ENCODE results near the gene CENPU.
A peak's percentile ranks its signal among the peaks of the same experiment; 100 is the strongest.

CENPU gene

GRCh38 chr4:184644553-184645307 is 89.2 kb downstream of the CENPU start:
- Histone ChIP-seq H3K27ac (ENCODE audit: extremely low read depth, low read depth, low read length) (peak overlapping the region; percentile 41), H3K4me1 (ENCODE audit: control insufficient read depth, insufficient read depth, low read length) (peaks cover 24% of the 10 kb centered on the region), H3K4me3 (ENCODE audit: low read depth, low read length) (no peak overlapping the region), H3K36me3 (ENCODE audit: control insufficient read depth in 2 of 2, insufficient read depth in 1 of 2, low read length in 2 of 2) (peaks cover 0 to 18% of the 10 kb centered on the region in 2 experiments; a peak in 2 of 3 replicates), H3K9me3 (ENCODE audit: control insufficient read depth, insufficient read depth, low read depth, low read length) (no peaks in the 10 kb centered on the region)
- TF ChIP-seq, protein P1, sequence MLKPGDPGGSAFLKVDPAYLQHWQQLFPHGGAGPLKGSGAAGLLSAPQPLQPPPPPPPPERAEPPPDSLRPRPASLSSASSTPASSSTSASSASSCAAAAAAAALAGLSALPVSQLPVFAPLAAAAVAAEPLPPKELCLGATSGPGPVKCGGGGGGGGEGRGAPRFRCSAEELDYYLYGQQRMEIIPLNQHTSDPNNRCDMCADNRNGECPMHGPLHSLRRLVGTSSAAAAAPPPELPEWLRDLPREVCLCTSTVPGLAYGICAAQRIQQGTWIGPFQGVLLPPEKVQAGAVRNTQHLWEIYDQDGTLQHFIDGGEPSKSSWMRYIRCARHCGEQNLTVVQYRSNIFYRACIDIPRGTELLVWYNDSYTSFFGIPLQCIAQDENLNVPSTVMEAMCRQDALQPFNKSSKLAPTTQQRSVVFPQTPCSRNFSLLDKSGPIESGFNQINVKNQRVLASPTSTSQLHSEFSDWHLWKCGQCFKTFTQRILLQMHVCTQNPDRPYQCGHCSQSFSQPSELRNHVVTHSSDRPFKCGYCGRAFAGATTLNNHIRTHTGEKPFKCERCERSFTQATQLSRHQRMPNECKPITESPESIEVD (tag by site-specific recombination; IDR thresholded peaks at IDR 0.05), result peak; percentile 73
- TF ChIP-seq ZNF184 (tag by site-specific recombination; IDR thresholded peaks at IDR 0.05) (0 out of 2 replicates have a peak, but pooled peaks have one; percentile 13), ZNF692 (tag by site-specific recombination; IDR thresholded peaks at IDR 0.05) (peak; percentile 22; the same call in 1 of the 2 replicates), HIC1 (tag by site-specific recombination; IDR thresholded peaks at IDR 0.05) (peak; percentile 41; the same call in 1 of the 2 replicates), MZF1 (tag by site-specific recombination; IDR thresholded peaks at IDR 0.05; ENCODE audit: borderline replicate concordance) (peak; percentile 63; the same call in 1 of the 2 replicates), ZNF610 (tag by site-specific recombination; IDR thresholded peaks at IDR 0.05; ENCODE audit: borderline replicate concordance) (no peak), ZNF266 (tag by site-specific recombination; IDR thresholded peaks at IDR 0.05; ENCODE audit: low read depth) (no peak), KLF10 (tag by site-specific recombination; IDR thresholded peaks at IDR 0.05) (0 out of 2 replicates have a peak, but pooled peaks have one; percentile 28), ZNF639 (tag by site-specific recombination; IDR thresholded peaks at IDR 0.05) (no peak), OSR2 (tag by site-specific recombination; IDR thresholded peaks at IDR 0.05) (peak; percentile 34; the same call in 1 of the 2 replicates), ZNF629 (tag by site-specific recombination; IDR thresholded peaks at IDR 0.05) (peak; percentile 59; the same call in 1 of the 2 replicates), PRDM4 (tag by site-specific recombination; IDR thresholded peaks at IDR 0.05) (peak; percentile 48; the same call in 1 of the 2 replicates), ZNF366 (tag by site-specific recombination; conservative IDR thresholded peaks at IDR 0.05) (0 out of 2 replicates have a peak, but pooled peaks have one; percentile 33)
- TF ChIP-seq, protein P2, sequence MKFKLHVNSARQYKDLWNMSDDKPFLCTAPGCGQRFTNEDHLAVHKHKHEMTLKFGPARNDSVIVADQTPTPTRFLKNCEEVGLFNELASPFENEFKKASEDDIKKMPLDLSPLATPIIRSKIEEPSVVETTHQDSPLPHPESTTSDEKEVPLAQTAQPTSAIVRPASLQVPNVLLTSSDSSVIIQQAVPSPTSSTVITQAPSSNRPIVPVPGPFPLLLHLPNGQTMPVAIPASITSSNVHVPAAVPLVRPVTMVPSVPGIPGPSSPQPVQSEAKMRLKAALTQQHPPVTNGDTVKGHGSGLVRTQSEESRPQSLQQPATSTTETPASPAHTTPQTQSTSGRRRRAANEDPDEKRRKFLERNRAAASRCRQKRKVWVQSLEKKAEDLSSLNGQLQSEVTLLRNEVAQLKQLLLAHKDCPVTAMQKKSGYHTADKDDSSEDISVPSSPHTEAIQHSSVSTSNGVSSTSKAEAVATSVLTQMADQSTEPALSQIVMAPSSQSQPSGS (tag by site-specific recombination; IDR thresholded peaks at IDR 0.05; ENCODE audit: low read depth), result peak; percentile 82
- ChIA-PET CTCF (interaction anchor here (0.5 to 0.7 kb wide), 3 partner anchors 21 to 39 kb away, joined by 3 to 4 read pairs (median 3); no protein-coding TSS in a partner anchor), POLR2A (interaction anchor here (1.4 kb wide), 1 partner anchor 89 kb away, joined by 4 read pairs; the partner anchor contains the start of gene CENPU)

All from HEK293 (cell line).